Stimulated activated CD8-positive, alpha-beta memory T cell treated with anti-CD3 and anti-CD28 coated beads, Interleukin-4, amount 100 ng/mL, for 48 hours (primary cell): ENCODE measurements around the gene PRSS8.
A peak's percentile ranks its signal among the peaks of the same experiment; 100 is the strongest.
"Not testable (repeated sequence)": the region's sequence is repeated elsewhere in the genome, so short reads cannot be mapped to it uniquely, and the experiment has no call there.

Experiments
- DNase-seq: peaks from one replicate; pipeline ENCODE4 v3.0.0-alpha.2; 2020

The PRSS8 gene

DNA sequence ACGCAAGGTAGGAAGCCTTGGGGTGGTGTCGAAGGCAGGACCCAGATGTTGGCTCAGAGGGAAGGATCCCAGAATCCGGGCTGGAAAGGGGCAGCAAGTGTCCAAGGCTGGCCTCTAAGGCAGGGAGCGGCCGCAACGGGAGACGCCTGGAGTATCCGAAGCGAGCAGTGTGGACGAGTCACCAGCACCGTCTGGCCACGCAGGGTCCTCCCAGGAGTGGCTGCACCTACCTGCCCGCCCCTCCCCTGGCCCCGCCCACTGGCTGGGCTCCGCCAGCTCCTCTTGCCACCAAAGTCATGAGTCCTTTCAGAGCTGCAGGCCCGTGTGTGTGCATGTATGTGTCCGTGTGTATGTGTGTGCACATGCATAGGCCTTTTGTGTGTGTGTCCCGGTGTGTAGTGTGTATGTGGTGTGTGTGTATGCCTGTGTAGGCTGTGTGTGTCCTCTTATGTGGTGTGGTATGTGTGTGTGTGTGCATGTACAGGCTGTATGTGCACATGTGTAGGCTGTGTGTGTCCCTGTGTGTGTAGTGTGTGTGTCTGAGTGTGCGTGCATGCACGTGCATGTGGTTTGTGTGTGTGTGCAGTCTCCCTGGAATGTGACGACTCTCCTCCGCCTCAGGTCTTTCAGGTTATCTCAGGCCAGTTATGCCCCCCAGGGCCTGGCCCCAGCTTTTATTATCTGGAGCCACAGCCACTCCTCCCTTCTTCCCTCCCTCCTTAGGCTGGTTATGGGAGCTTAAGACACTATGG, at the start of gene PRSS8:
Gene PRSS8, minus strand, starts transcription at position 193 of the 752 bp plus-strand sequence. CDS start 229 bp downstream, outside the sequence.
- no peak for DNase-seq

DNA sequence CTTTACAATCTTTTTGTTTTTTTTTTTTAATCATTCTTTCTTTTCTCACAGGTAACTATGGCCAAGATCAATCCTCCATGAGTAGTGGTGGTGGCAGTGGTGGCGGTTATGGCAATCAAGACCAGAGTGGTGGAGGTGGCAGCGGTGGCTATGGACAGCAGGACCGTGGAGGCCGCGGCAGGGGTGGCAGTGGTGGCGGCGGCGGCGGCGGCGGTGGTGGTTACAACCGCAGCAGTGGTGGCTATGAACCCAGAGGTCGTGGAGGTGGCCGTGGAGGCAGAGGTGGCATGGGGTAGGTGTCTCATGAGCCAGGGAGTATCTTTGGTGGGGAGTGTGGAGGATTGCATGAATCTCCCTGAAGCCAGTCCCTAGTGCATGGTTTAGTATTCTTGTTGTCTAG, 49.4 kb upstream of the PRSS8 start:
- no peak for DNase-seq

DNA sequence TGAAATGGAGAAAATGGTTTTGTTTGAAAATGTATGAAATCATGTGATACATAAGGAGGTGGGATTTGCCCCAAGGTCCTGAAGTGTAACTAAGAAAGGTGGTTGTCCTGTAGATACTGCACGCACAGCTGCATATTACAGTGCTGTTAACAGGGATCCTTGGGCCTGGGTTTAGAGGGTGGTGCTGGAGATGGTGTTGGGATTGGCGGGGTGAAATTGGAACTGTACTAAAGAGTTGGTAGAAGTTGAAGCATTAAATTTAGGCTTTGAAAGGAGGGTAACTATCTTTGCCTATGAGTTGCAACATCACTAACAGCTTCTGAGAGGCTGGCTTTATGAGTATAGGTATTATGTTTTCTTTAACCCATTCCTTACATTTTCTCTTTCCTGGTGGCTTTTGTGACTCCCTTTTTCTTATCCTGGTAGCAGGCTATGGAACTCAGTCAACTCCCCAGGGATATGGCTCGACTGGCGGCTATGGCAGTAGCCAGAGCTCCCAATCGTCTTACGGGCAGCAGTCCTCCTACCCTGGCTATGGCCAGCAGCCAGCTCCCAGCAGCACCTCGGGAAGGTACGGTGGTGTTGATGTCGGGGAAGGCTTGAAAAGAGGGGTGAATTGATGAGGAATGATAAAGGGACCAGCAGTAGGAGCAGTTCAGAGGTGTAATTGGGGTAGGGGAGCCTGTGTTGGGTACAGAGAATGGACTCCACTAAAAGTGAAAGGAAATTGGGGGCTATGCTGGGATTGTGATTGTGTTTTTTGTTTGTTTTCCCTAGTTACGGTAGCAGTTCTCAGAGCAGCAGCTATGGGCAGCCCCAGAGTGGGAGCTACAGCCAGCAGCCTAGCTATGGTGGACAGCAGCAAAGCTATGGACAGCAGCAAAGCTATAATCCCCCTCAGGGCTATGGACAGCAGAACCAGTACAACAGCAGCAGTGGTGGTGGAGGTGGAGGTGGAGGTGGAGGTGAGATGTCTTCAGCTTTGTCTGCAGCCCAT, 48.2 kb upstream of the PRSS8 start:
- DNase-seq, result no peak

DNA sequence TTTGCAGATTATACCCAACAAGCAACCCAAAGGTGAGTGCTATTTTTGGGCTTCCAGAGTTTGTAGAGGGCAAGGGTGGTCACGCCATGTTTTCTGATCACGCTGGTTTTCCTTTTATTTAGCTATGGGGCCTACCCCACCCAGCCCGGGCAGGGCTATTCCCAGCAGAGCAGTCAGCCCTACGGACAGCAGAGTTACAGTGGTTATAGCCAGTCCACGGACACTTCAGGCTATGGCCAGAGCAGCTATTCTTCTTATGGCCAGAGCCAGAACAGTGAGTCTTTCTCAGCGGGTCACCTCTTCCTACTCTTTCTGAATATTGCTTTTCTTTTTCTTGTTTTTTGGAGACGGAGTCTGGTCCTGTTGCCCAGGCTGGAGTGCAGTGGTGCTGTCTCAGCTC, 46.9 kb upstream of the PRSS8 start:
- no peak for DNase-seq

DNA sequence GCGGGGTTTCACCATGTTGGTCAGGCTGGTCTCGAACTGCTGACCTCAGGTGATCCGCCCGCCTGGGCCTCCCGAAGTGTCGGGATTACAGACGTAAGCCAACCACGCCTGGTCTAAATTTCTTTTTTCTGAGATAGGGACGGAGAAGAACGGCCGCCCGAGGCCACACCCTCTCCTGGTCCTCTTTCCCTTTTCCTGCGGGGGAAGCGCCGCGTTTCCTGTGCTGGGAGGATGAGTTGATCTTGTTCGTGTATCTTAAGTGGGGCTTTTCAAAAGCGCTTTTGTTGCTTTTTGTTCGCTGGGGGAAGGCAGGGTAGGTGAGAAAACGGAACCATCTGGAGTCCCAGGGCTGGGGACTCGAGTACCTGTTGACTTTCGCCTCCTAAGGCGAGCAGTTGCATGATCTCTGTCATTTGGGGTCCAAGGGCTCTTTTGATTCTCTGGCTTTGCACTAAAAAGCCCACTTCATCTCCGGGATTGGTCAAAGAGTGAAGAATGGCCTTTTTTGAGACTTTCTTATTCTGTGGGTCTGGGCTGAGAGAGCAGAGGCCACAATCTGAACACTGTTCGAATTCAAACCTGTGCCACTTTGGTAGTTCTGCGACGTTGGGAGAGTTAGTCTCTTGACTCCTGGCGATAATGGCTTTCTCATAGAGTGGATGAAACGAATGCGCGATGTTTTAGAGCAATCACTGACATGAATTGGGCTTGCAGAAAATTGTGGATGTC, 45.7 kb upstream of the PRSS8 start:
- peak; percentile 62 for DNase-seq

DNA sequence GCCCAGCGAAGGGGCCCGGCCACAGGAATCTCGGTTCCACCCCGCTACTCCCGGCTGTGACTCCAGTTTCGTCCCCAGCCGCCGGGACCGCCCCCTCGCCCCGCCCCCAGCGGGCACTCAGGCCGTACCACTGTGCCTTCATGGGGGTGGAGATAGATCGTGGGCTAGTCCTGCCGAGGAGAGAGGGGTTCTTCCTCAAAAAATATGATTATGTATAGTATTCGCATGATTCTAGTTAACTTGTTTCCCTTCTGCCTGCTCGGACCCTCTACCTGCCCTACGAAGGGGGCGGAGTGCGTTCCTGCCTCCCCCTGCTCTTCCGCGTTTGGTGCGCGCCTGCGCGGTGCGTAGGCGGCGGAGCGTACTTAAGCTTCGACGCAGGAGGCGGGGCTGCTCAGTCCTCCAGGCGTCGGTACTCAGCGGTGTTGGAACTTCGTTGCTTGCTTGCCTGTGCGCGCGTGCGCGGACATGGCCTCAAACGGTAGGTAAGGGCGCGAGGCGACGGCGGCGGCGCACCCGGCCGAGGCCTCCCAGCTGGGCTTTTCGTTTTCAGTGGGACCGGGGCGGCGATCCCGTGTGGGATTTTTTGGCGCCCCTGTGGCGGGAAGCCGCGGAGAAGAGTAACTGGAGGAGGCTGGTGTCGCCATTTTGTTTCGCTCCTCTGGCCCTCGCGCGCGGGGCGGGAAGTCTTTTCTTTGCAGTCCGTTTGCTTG, 44.4 kb upstream of the PRSS8 start, which contains the start of gene FUS:
Gene FUS, plus strand, starts transcription at position 393 of the 713 bp plus-strand sequence. Its CDS starts 76 bp downstream, at position 469.
- peak; percentile 94 for DNase-seq

DNA sequence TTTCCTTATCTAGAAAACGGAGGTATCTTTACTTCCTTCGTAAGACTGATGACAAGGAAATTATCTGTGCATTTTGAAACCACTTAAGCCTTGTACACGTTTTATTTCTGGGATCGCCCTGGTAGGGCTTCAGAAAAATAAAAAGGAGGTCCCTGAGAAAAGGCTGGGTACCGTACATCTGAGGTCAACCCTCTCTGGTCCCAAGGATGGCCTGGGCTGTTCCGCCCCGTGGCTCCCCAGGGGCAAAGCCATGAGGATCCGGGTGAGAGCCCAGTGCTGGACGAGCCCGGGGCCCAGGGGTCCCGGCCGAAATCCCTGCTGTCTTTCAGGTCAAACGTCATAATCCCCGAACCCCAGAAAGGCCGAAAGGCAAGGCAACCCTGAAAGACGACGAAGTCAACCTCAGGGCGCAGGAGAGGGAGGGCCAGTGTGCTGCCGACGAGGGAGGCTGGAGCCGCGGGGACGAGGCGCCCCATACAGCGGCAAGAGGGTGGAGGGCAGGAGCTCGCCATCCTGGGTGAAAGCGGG, 43.8 kb upstream of the PRSS8 start:
- no peak for DNase-seq

DNA sequence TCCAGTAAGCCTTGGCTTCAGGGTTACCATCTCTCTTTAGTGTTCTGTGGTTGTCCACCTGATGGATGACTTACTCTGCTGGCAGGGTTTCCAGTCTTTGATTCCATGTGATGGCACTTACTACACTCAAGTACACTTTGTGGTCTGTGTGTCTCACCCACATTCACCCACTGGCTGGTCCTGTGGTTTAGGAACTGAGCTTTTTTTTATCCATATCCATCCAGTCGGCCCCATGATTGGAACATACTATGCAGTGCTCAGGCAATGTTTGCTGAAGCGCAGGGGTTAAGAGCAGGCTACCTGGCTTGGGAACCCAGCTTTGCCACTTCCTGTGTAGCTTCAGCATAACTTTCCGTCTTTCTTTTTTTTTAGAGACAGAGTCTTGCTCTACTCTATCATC, 41.6 kb upstream of the PRSS8 start:
- DNase-seq, result peak; percentile 66

DNA sequence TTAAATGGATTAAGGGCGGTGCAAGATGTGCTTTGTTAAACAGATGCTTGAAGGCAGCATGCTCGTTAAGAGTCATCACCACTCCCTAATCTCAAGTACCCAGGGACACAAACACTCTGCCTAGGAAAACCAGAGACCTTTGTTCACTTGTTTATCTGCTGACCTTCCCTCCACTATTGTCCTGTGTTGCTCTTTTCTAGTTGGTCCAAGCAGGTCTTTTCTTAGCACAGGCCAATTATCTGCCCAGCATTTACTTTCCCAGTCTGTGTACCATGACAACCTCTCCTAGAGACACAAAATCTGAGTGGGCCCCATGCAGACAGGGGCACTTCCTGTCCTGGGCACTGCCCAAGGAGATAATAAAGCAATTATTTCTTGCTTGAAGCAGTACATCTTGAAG, 34.5 kb upstream of the PRSS8 start:
- not testable (repeated sequence) for DNase-seq

DNA sequence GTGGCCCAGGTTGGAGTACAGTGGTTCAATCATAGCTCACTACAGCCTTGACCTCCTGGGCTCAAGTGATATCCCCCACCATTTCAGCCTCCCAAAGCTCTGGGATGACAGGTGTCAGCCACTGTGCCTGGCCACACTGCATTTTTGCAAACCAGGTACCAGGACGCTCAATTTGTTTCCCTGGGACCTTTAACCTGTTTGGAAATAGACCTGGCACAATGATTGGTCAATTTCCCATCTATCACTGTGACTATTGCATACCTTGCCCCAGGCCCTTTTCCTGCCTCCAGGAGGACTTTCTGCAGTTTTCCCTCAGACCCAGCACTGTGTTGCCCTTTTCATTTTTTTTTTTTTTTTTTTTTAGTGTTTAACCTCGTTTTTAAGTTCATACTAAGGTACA, 33.3 kb upstream of the PRSS8 start:
- no peak for DNase-seq

DNA sequence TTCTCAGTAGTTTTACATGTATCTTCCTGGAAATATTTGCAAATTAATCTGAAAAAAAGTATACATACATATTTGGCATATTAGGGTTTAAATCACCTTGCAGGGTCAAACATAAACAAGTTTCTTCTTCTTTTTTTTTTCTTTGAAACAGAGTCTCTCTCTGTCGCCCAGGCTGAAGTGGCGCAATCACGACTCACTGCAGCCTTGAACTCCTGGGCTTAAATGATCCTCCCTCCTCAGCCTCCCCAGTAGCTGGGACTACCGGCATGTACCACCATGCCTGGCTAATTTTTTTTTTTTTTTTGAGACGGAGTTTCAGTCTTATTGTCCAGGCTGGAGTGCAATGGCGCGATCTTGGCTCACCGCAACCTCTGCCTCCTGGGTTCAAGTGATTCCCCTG, 31.8 kb upstream of the PRSS8 start:
- no peak for DNase-seq

DNA sequence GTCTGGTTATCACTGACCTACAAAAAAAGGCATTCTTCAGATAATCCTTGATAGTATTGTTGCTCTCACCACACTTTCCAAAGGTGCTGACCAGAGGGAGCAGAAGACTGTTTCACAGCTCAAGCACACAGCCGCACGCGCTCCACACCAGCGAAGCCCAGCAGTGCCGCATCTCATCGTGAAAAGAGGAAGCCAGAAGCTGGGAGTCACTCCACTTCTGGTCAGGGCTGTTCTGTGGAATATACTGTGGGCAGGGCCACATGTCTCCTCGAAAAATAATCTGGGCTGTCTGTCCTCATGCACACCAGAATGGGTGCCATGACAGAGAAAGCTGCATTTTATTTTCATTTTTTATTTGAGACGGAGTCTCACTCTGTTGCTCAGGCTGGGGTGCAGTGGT, 21.6 kb upstream of the PRSS8 start:
- no peak for DNase-seq

DNA sequence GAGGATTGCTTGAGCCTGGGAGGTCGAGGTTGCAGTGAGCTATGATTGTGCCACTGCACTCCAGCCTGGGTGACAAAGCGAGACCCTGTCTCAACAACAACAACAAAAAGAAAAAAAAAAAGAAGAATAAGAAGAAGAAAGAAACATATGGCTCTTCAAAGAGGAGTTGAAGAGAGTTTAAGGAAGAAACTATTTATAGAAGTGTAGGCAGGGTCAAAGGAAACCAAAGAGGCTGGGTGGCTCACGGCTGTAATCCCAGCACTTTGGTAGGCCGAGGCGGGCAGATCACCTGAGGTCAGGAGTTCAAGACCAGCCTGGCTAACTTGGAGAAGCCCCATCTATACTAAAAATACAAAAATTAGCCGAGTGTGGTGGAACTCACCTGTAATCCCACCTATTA, 15.4 kb upstream of the PRSS8 start:
- DNase-seq, result not testable (repeated sequence)

DNA sequence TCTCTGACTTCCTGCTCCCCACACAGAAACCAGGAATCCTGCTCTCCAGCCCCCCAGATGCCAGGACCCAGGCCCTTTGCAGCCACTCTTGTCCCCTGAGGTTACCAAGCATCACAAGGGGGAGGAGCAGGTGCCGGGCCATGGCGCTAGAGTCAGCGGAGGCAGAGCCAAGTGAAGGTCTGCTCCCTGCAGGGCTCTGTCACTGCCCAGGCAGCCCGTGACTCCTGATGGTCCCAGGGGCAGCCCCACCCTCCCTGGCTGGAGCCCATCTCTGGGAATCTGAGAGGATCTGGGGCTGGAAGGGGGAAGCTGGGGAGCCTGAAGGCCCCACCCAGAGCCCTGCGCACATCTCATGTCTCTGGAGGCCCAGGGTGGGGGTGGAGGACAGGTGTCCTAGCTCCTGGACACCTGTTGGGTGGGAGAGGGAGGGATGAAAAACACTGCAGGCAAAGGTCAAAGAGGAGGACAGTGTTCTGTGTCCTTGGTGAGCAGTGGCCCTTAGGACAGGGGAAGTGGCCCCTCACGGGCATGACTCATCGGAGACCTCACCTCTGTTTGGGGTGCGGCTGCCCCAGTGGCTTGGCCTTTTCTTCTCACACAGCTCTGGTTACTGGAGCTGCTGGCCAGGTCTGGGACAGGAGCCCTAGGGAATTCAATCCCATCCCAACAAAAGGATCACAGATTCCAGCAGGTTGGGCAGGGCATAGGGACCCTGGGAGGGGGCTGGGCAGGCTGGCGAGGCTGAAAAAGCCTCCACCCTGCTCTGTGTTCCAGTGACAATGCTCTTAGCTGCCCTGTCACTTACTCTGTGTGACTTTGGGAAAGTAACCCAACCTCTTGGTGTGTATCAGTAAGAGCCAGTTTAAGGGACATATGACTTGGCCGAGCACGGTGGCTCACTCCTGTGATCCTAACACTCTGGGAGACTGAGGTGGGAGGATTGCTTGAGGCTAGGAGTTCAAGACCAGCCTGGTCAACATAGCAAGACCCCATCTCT, 14.7 kb upstream of the PRSS8 start, which contains the start of gene PRSS36:
Gene PRSS36, minus strand, starts transcription at position 173 of the 997 bp plus-strand sequence. Its CDS starts 31 bp downstream, at position 142.
- DNase-seq, result no peak

DNA sequence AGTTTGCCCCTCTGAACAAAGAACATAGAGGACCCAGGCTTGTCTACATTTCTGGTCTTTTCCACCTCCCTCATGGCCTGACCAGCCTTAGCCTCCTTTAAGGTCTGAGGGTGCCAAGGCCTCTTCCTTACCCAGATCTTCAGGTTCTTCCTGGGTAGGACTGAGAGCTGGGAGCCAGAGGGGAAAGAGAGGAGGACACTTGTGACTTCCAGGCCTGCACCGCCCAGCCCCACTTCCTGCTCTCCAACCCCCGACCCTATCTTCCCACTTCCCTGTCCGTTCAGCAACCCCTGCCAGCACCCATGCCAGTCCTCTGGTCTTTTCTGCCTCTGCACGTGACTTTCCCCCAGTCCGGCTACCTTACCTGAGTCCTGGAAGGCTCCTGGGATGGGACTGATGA, 13.8 kb upstream of the PRSS8 start:
- DNase-seq, result no peak

DNA sequence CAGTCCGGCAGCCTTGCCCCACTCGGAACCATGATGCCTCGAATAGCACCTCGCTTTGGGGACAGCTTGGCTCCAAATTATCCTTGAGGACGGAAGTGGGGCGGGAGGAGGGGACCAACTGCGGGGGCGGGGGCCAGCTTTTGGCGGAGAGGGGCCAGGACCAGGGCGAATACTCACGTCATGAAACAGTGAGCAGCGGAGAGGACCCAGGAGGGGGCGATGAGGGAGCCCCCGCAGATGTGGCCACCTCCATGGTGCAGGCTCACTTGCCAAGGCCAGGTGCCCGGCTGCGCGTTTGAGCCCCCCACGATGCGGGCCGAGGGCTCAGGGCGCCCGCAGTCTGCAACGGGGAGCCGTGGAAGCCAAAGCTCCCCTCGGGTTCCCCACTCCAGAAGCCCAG, 13.4 kb upstream of the PRSS8 start:
- DNase-seq, result no peak

DNA sequence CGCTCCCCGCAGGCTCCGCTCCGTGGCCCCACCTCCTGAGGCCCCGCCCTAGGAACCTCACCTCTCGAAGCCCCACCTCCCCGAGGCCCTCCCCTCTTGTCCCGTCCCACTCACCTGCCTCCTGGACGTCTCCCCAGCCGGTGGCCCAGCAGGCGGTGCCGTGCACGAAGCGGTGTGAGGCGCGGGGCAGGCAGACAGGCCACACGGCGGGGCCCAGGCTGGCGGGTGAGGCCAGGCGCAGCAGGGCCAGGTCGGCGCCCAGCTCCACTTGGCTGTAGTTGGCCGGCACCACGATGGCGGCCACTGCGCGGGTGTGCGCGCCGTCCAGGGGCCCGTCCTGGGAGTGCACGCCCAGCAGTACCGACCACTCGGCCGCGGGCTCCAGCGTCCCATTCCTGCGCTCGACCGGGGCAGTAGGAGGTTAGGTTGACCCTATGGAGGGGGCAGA, 12.8 kb upstream of the PRSS8 start:
- no peak for DNase-seq

DNA sequence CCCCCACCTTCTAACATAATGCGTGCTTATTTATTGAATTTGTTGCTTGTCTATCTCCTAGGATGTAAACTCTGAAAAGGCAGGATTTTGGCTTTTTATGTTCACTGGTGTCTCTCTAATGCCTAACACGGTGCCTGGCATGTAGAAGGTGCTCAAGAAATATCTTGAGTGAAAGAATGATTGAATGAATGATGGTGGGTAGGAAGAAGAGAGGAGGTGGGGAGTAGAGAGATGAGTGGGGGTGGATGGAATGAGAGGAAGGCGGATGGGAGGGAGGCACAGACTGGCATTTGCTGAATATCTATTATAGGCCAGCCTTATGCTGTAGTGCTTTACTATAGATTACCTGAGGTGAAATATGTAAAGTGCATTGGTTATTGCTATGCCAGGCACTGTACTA, 12.0 kb upstream of the PRSS8 start:
- no peak for DNase-seq

DNA sequence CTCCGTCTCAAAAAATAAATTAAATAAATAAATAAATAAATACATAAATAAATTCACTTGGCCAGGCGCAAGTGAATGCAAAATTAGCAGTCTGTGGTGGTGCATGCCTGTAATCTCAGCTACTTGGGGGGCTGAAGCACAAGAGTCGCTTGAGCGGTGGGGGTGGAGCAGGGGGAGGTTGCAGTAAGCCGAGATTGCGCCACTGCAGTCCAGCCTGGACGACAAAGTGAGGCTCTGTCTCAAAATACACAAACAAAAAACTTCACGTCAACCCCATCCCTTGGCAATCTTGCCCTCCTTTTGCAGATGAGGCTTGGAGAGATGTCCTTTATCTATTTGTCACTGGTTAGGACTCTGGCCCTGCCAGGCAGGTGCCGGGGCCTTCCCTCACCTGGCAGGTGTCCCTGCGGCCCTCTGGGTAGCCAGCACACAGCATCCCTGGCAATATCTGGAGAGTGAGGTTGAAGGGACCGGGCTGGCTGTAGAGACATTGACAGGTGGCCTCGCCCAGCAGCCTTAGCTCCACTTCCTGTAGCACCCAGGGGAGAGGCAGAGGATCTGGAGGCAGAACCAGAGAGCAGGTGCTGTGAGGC, 10.0 kb upstream of the PRSS8 start:
- no peak for DNase-seq

DNA sequence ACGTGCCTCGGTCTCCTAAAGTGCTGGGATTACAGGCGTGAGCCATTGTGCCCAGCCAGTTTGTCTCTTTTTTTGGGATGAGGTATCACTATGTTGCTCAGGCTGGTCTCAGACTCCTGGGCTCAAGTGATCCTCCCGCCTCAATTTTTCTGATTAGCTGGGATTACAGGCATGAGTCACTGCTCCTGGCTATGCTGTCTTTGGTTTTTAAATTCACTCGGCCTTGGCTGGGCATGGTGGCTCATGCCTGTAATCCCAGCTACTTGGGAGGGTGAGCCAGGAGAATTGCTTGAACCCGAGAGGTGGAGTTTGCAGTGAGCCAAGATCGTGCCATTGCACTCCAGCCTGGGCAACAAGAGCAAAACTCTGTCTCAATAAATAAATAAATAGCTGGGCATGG, 8.9 kb upstream of the PRSS8 start:
- DNase-seq, result not testable (repeated sequence)
